HepG2 (cell line): Measurements from ENCODE around the gene BSN. TPM values are rescaled to one million over a fixed set of nuclear protein-coding genes. Genes with fewer than 3 reads are reported as not detected.
A peak's percentile ranks its signal among the peaks of the same experiment; 100 is the strongest.

Experiments
- ATAC-seq: fragments of 200-7000 bp; cut with Tn5 transposase; 3 replicates; pipeline ENCODE4 v1.9.1; 2020; ENCODE audit warnings: mild to moderate bottlenecking, moderate library complexity
- BruUV-seq: library from RNA; stranded (reverse); fragments of 400-500 nt; replicated peaks from 2 replicates; lab custom pipeline; 2021; lab: Mats Ljungman, UMichigan
- CTCF ChIA-PET: fragments of 300-600 bp; formaldehyde crosslinking; extraction: SDS; loops from one replicate; lab custom pipeline; 2021; ENCODE audit warnings: low total read pairs, inconsistent platforms, low intra/inter-chr PET ratio; lab: Yijun Ruan, JAX
- POLR2A ChIA-PET: fragments of 350-600 bp; sonication (Branson Sonifier 250); formaldehyde crosslinking; loops from one replicate; lab custom pipeline; 2020; ENCODE audit warnings: antibody characterized with exemption, inconsistent platforms; lab: Yijun Ruan, JAX
- DNase-seq: peaks from one replicate; pipeline ENCODE4 v3.0.0-alpha.2; 2015; ENCODE audit warnings: low spot score
- FAIRE-seq: peaks from 3 replicates; lab custom pipeline; 2011; peaks lifted over from hg19 to GRCh38; lab: Jason Lieb, UNC
- H2AFZ ChIP-seq: one replicate; pipeline ENCODE4 v1.6.1; 2011; ENCODE audit warnings: low read length, inconsistent platforms
- H3K27ac ChIP-seq: fragments of 300-600 bp; 3 replicates; pipeline ENCODE4 v1.8.0; 2011; ENCODE audit warnings: mixed run types, mild to moderate bottlenecking, mixed read lengths, low read length, inconsistent platforms; ENCODE audit not compliant: insufficient read depth; ENCODE audit errors: extremely low read length
- H3K27me3 ChIP-seq, 2 experiments: fragments of 200-600 bp in 1 of 2; 2 replicates in 1 of 2; 3 replicates in 1 of 2; pipeline versions ENCODE4 v1.6.0 to v1.8.0; 2011; ENCODE audit warnings: low read length in 2 of 2, mild to moderate bottlenecking in 2 of 2, moderate library complexity in 2 of 2, inconsistent platforms in 1 of 2; ENCODE audit not compliant: insufficient read depth in 2 of 2, control insufficient read depth in 1 of 2
- H3K36me3 ChIP-seq, 2 experiments: fragments of 200-600 bp in 1 of 2; replicated peaks in 1 of 2; 2 replicates in 1 of 2; 3 replicates in 1 of 2; pipeline versions ENCODE4 v1.5.1 to v1.8.0; 2011; ENCODE audit warnings: low read length in 2 of 2, inconsistent platforms in 1 of 2; ENCODE audit not compliant: insufficient read depth in 2 of 2, control insufficient read depth in 1 of 2
- H3K4me1 ChIP-seq: 2 replicates; pipeline ENCODE4 v1.5.1; 2012; ENCODE audit warnings: low read length, inconsistent platforms; ENCODE audit not compliant: insufficient read depth
- H3K4me2 ChIP-seq: 2 replicates; pipeline ENCODE4 v1.6.0; 2011; ENCODE audit warnings: low read depth, low read length, inconsistent platforms
- H3K4me3 ChIP-seq, 3 experiments: fragments of 200-600 bp in 1 of 3; sonication (generic), shearing (Covaris generic) in 1 of 3; replicated peaks in 1 of 3; 2 replicates each; pipeline ENCODE4 v1.5.1; 2011 to 2016; ENCODE audit warnings: low read length in 3 of 3, inconsistent platforms in 2 of 3, low read depth in 2 of 3, mild to moderate bottlenecking in 2 of 3, control low read depth in 1 of 3, mixed read lengths in 1 of 3; ENCODE audit not compliant: insufficient read depth in 1 of 3
- H3K79me2 ChIP-seq: one replicate; pipeline ENCODE4 v1.6.1; 2011; ENCODE audit warnings: low read length, inconsistent platforms; ENCODE audit not compliant: insufficient read depth
- H3K9ac ChIP-seq: 2 replicates; pipeline ENCODE4 v1.6.0; 2011; ENCODE audit warnings: mild to moderate bottlenecking, low read depth, low read length, inconsistent platforms; ENCODE audit not compliant: insufficient read depth
- H3K9me3 ChIP-seq: 2 replicates; pipeline ENCODE4 v1.5.1; 2012; ENCODE audit warnings: mild to moderate bottlenecking, low read length
- H4K20me1 ChIP-seq: 2 replicates; pipeline ENCODE4 v1.6.0; 2011; ENCODE audit warnings: inconsistent platforms, mild to moderate bottlenecking, low read length, moderate library complexity; ENCODE audit not compliant: insufficient read depth
- BORCS8-MEF2B ChIP-seq: sonication (generic); formaldehyde crosslinking; IDR thresholded peaks from 2 replicates; pipeline ENCODE4 v1.8.0; 2022; ENCODE audit warnings: mild to moderate bottlenecking, missing genetic modification reagents
- FOXO1 ChIP-seq: sonication (generic); formaldehyde crosslinking; IDR thresholded peaks from 2 replicates; pipeline ENCODE4 v1.4.0; 2020; ENCODE audit warnings: missing genetic modification reagents
- KAT7 ChIP-seq: IDR thresholded peaks from 2 replicates; pipeline ENCODE4 v1.6.1; 2018; ENCODE audit warnings: borderline replicate concordance, missing compliant biosample characterization
- NPAS2 ChIP-seq: sonication (generic); formaldehyde crosslinking; IDR thresholded peaks from 2 replicates; pipeline ENCODE4 v1.8.0; 2022; ENCODE audit warnings: mild to moderate bottlenecking, missing genetic modification reagents, borderline replicate concordance
- REPIN1 ChIP-seq: sonication (generic); formaldehyde crosslinking; IDR thresholded peaks from 2 replicates; pipeline ENCODE4 v1.8.0; 2022; ENCODE audit warnings: missing genetic modification reagents, low read depth, mild to moderate bottlenecking, borderline replicate concordance
- SMARCC2 ChIP-seq: fragments of 450-650 bp; IDR thresholded peaks from 2 replicates; pipeline ENCODE4 v1.6.1; 2017; ENCODE audit warnings: antibody characterized with exemption, mild to moderate bottlenecking
- ZNF121 ChIP-seq: sonication (generic); formaldehyde crosslinking; IDR thresholded peaks from 2 replicates; pipeline ENCODE4 v1.5.0; 2020; ENCODE audit warnings: mild to moderate bottlenecking, missing genetic modification reagents
- ZNF557 ChIP-seq: sonication (generic); formaldehyde crosslinking; IDR thresholded peaks from 2 replicates; pipeline ENCODE4 v1.4.0; 2020; ENCODE audit warnings: missing genetic modification reagents
- ZNF616 ChIP-seq: sonication (generic); formaldehyde crosslinking; IDR thresholded peaks from 2 replicates; pipeline ENCODE4 v1.5.0; 2020; ENCODE audit warnings: low read depth, mild to moderate bottlenecking, missing genetic modification reagents
- WGBS: methylation state at CpG from one replicate; pipeline ENCODE4 v1.1.6; 2017; ENCODE audit warnings: low lambda C conversion rate; 5-methylcytosine and 5-hydroxymethylcytosine counted together
- in situ Hi-C: cut with HindIII; loops from 2 replicates; pipeline ENCODE4 v1.10.0; 2017; ENCODE audit warnings: low pct_unique_long_range_greater_than_20kb; ENCODE audit not compliant: extremely low pct_ligation_motif_present
- intact Hi-C: fragments of 100-400 bp; cut with micrococcal nuclease; formaldehyde crosslinking; loops from one replicate; pipeline ENCODE4 v1.10.0; 2022; ENCODE audit not compliant: unreplicated experiment
- polyA plus RNA-seq, 8 experiments: library from polyadenylated mRNA; depleted of rRNA in 3 of 8; stranded (reverse) in 7 of 8; unstranded in 1 of 8; fragments of >200 nt; fragmentation: Illumina TruSeq in 4 of 8; extraction: Trizol in 4 of 8; gene quantifications; 2 replicates each; pipeline versions ENCODE4 v1.2.1 to v1.2.3, GENCODE V29; 2011 to 2016; ENCODE audit warnings: low read depth in 4 of 8, missing spikeins in 1 of 8, mixed read lengths in 1 of 8; ENCODE audit not compliant: insufficient read depth in 1 of 8
- total RNA-seq, 5 experiments: library from RNA; depleted of rRNA; stranded (reverse); fragments of >200 nt; fragmentation: Illumina TruSeq; extraction: Trizol; gene quantifications; 2 replicates each; pipeline ENCODE4 v1.2.3, GENCODE V29; 2016; ENCODE audit warnings: low read depth in 1 of 5
- TF ChIP-seq, protein P1 (sequence below): sonication (generic); formaldehyde crosslinking; conservative IDR thresholded peaks from 2 replicates; pipeline ENCODE4 v1.8.0; 2022; ENCODE audit warnings: low read depth, missing genetic modification reagents
- TF ChIP-seq, protein P2 (sequence below): sonication (generic); formaldehyde crosslinking; IDR thresholded peaks from 2 replicates; pipeline ENCODE4 v1.5.0; 2020; ENCODE audit warnings: mild to moderate bottlenecking, missing genetic modification reagents

BSN gene
- total and polyA plus RNA-seq, 2 of the 13 experiments (the other 11 are each of a cell fraction or from before 2014, with no cell fraction given) = 0.42 to 0.86 TPM

DNA sequence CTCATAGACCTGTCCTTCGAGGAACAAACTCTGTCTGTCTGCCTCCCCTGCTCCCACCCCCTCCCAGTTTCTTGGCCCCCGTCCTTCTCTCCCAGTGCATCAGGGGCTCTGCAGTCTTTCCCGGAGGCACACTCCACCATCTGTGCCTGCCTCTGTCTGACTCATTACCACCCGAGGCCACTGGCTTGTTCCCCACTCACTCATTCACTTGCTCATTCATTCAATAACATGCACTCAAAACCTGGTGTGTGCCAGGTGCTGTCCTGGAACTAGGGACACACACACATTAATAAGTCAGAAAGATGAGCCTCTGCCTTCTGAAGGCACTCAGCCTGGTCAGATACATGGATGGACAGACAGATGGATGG lies 152.8 kb downstream of the BSN start (continued):
- TF ChIP-seq REPIN1 = no peak
- TF ChIP-seq ZNF557 (CRISPR knock-in tag) = no peak
- TF ChIP-seq FOXO1 (CRISPR knock-in tag) = no peak
- TF ChIP-seq, protein P1, sequence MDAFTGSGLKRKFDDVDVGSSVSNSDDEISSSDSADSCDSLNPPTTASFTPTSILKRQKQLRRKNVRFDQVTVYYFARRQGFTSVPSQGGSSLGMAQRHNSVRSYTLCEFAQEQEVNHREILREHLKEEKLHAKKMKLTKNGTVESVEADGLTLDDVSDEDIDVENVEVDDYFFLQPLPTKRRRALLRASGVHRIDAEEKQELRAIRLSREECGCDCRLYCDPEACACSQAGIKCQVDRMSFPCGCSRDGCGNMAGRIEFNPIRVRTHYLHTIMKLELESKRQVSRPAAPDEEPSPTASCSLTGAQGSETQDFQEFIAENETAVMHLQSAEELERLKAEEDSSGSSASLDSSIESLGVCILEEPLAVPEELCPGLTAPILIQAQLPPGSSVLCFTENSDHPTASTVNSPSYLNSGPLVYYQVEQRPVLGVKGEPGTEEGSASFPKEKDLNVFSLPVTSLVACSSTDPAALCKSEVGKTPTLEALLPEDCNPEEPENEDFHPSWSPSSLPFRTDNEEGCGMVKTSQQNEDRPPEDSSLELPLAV (CRISPR knock-in tag) = no peak

DNA sequence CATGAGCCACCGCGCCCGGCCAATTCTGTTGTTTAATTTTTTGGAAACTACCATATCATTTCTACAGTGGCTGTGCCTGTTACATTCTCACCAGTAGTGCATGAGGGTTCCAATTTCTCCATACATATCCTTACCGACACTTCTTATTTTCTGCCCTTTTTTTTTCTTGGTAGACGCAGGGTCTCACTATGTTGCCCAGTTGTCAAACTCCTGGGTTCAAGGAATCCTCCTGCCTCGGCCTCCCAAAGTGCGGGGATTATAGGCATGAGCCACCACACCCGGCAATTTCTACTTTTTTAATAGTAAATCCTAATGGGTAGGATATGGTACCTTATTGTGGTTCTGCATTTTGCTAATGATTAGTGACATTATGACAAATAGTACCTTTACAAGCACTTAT lies 155.6 kb downstream of the BSN start:
- in situ Hi-C loops = no loop called here
- no peak for FAIRE-seq
- peaks cover 11 to 20% of the 10 kb centered on the region in 2 experiments; a peak in 4 of 5 replicates for H3K36me3 ChIP-seq
- no peak for DNase-seq
- TF ChIP-seq, protein P2, sequence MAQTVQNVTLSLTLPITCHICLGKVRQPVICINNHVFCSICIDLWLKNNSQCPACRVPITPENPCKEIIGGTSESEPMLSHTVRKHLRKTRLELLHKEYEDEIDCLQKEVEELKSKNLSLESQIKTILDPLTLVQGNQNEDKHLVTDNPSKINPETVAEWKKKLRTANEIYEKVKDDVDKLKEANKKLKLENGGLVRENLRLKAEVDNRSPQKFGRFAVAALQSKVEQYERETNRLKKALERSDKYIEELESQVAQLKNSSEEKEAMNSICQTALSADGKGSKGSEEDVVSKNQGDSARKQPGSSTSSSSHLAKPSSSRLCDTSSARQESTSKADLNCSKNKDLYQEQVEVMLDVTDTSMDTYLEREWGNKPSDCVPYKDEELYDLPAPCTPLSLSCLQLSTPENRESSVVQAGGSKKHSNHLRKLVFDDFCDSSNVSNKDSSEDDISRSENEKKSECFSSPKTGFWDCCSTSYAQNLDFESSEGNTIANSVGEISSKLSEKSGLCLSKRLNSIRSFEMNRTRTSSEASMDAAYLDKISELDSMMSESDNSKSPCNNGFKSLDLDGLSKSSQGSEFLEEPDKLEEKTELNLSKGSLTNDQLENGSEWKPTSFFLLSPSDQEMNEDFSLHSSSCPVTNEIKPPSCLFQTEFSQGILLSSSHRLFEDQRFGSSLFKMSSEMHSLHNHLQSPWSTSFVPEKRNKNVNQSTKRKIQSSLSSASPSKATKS (CRISPR knock-in tag) = no peak
- no peak for TF ChIP-seq KAT7 (CRISPR knock-in tag)
- 0 out of 2 replicates have a peak, but pooled peaks have one; percentile 35 for TF ChIP-seq ZNF121
- TF ChIP-seq ZNF616 (CRISPR knock-in tag) = no peak
- TF ChIP-seq SMARCC2 = no peak
- no peak for TF ChIP-seq BORCS8-MEF2B (CRISPR knock-in tag)
- no peak for TF ChIP-seq NPAS2 (CRISPR knock-in tag)
- TF ChIP-seq, all 625 proteins: peak for 1
- H3K9ac ChIP-seq = no peak overlapping the region
- no peak overlapping the region for H2AFZ ChIP-seq
- peaks cover 23% of the 10 kb centered on the region for H3K4me1 ChIP-seq
- H3K27me3 ChIP-seq = no peaks in the 10 kb centered on the region; a peak in 1 of 5 replicates
- no peaks in the 10 kb centered on the region for H4K20me1 ChIP-seq
- H3K4me3 ChIP-seq = no peak overlapping the region
- WGBS = 95% methylated on average over 8 of the region's 8 CpGs
- no TSS peak for BruUV-seq
- CTCF ChIA-PET = no interaction called here
- POLR2A ChIA-PET = no interaction called here
- H3K79me2 ChIP-seq = no peaks in the 10 kb centered on the region
- no peak overlapping the region for H3K27ac ChIP-seq
- no peaks in the 10 kb centered on the region for H3K9me3 ChIP-seq
- no peak overlapping the region for H3K4me2 ChIP-seq
- ATAC-seq = no peak
- intact Hi-C loops = no loop called here
